M059J (cell line): ENCODE results near the gene FAM81B. TPM values are rescaled to one million over a fixed set of nuclear protein-coding genes. Genes with fewer than 3 reads are reported as not detected.
"Not testable (repeated sequence)": the region's sequence is repeated elsewhere in the genome, so short reads cannot be mapped to it uniquely, and the experiment has no call there.

Source experiments
- DNase-seq: peaks from one replicate; pipeline ENCODE4 v3.0.0-alpha.2; 2012; ENCODE audit warnings: low read depth
- total RNA-seq: library from RNA; depleted of rRNA; stranded (reverse); fragments of >200 nt; shearing (Covaris generic); gene quantifications from 2 replicates; pipeline ENCODE4 v1.2.3, GENCODE V29; 2014; rRNA removed

FAM81B gene
- 0.54 TPM in 1 of 2 replicates, not detected in the other for total RNA-seq

- DNase-seq = peak; percentile 19
These were observed at the start of gene FAM81B for GRCh38 chr5:95390812-95391492. Gene FAM81B (plus strand): TSS chr5:95391366. CDS start chr5:95391390, 24 bp downstream.

- not testable (repeated sequence) for DNase-seq
These were observed 49.7 kb upstream of the FAM81B start for GRCh38 chr5:95341444-95341843.

GRCh38 chr5:95347506-95348120, 43.6 kb upstream of the FAM81B start:
- DNase-seq = no peak

GRCh38 chr5:95350631-95351030, 40.5 kb upstream of the FAM81B start:
- no peak for DNase-seq

GRCh38 chr5:95352691-95353090, 38.5 kb upstream of the FAM81B start:
- no peak for DNase-seq

GRCh38 chr5:95358320-95358719, 32.8 kb upstream of the FAM81B start:
- DNase-seq = no peak

GRCh38 chr5:95358848-95359247, 32.3 kb upstream of the FAM81B start:
- DNase-seq = no peak

GRCh38 chr5:95360667-95361066, 30.5 kb upstream of the FAM81B start:
- not testable (repeated sequence) for DNase-seq

- DNase-seq = no peak
These were observed 25.7 kb upstream of the FAM81B start for GRCh38 chr5:95365302-95366095.

GRCh38 chr5:95369782-95370181, 21.4 kb upstream of the FAM81B start:
- DNase-seq = no peak

- no peak for DNase-seq
These were observed 17.1 kb upstream of the FAM81B start for GRCh38 chr5:95374061-95374460.

GRCh38 chr5:95375591-95375990, 15.6 kb upstream of the FAM81B start:
- no peak for DNase-seq

- DNase-seq = no peak
These were observed 12.0 kb upstream of the FAM81B start for GRCh38 chr5:95379133-95379532.

GRCh38 chr5:95380103-95380628, 11.0 kb upstream of the FAM81B start:
- DNase-seq = no peak

- peak; percentile 35 for DNase-seq
These were observed 8.4 kb upstream of the FAM81B start for GRCh38 chr5:95382801-95383200.

- DNase-seq = no peak
These were observed 6.5 kb upstream of the FAM81B start for GRCh38 chr5:95384485-95385213.

- DNase-seq = no peak
These were observed 5.8 kb upstream of the FAM81B start for GRCh38 chr5:95385334-95385733.

GRCh38 chr5:95391965-95392364, 799 bp downstream of the FAM81B start:
- DNase-seq = not testable (repeated sequence)

GRCh38 chr5:95392593-95393182, 1.5 kb downstream of the FAM81B start:
- DNase-seq = peak; percentile 65

- DNase-seq = no peak
These were observed 2.1 kb downstream of the FAM81B start for GRCh38 chr5:95393279-95393678.

- no peak for DNase-seq
These were observed 7.8 kb downstream of the FAM81B start for GRCh38 chr5:95398989-95399388.
